Smooth muscle cell of the brain vasculature (primary cell): ENCODE measurements around the gene GRIFIN.

Experiments used
- DNase-seq: peaks from one replicate; pipeline ENCODE4 v3.0.0-alpha.2; 2012; ENCODE audit warnings: low read depth, low spot score

The GRIFIN gene

GRCh38 chr7:2512713-2513112 lies 36.5 kb upstream of the GRIFIN start:
- no peak for DNase-seq

GRCh38 chr7:2512179-2512661 lies 36.0 kb upstream of the GRIFIN start:
- DNase-seq, result no peak

GRCh38 chr7:2511769-2512168 lies 35.6 kb upstream of the GRIFIN start:
- no peak for DNase-seq

GRCh38 chr7:2510909-2511768 lies 34.9 kb upstream of the GRIFIN start:
- DNase-seq, result no peak

- DNase-seq, result no peak
Observed at GRCh38 chr7:2510130-2510776, 34.1 kb upstream of the GRIFIN start.

GRCh38 chr7:2509298-2509906 lies 33.2 kb upstream of the GRIFIN start:
- DNase-seq, result no peak

GRCh38 chr7:2508327-2509215 lies 32.4 kb upstream of the GRIFIN start:
- no peak for DNase-seq

- no peak for DNase-seq
Observed at GRCh38 chr7:2507917-2508306, 31.7 kb upstream of the GRIFIN start.

GRCh38 chr7:2507208-2507916 lies 31.2 kb upstream of the GRIFIN start:
- no peak for DNase-seq

- no peak for DNase-seq
Observed at GRCh38 chr7:2505401-2505800, 29.2 kb upstream of the GRIFIN start.

- no peak for DNase-seq
Observed at GRCh38 chr7:2504889-2505375, 28.7 kb upstream of the GRIFIN start.

GRCh38 chr7:2504128-2504888 lies 28.1 kb upstream of the GRIFIN start:
- DNase-seq, result no peak

- no peak for DNase-seq
Observed at GRCh38 chr7:2503056-2503941, 27.1 kb upstream of the GRIFIN start.

- no peak for DNase-seq
Observed at GRCh38 chr7:2502647-2502966, 26.4 kb upstream of the GRIFIN start.

- no peak for DNase-seq
Observed at GRCh38 chr7:2501947-2502646, 25.9 kb upstream of the GRIFIN start.

- DNase-seq, result no peak
Observed at GRCh38 chr7:2500701-2501100, 24.5 kb upstream of the GRIFIN start.

GRCh38 chr7:2499719-2500430 lies 23.7 kb upstream of the GRIFIN start:
- DNase-seq, result no peak

GRCh38 chr7:2499181-2499580 lies 23.0 kb upstream of the GRIFIN start:
- no peak for DNase-seq
